Tibial nerve (tissue), 4 donors: ENCODE results near the gene TBL1XR1.

Experiments
- EP300 ChIP-seq, 2 donors: sonication (generic); formaldehyde crosslinking; IDR thresholded peaks; one replicate each; pipeline ENCODE4 v1.6.1; 2017; ENCODE audit warnings: antibody characterized with exemption in 2 of 2, mild to moderate bottlenecking in 1 of 2
- POLR2A ChIP-seq, 2 donors: fragments of 450-650 bp; IDR thresholded peaks; one replicate each; pipeline ENCODE4 v1.6.1; 2017; ENCODE audit warnings: antibody characterized with exemption in 2 of 2, mild to moderate bottlenecking in 2 of 2, moderate library complexity in 2 of 2
- TF ChIP-seq, protein P1 (sequence below), 5 experiments: fragments of 200-600 bp in 3 of 5; fragments of 450-650 bp in 2 of 5; sonication (generic) in 3 of 5; IDR thresholded peaks; one replicate each; pipeline ENCODE4 v1.5.1; 2016 to 2019; ENCODE audit warnings: antibody characterized with exemption in 5 of 5, mild to moderate bottlenecking in 3 of 5, moderate library complexity in 2 of 5

DNA sequence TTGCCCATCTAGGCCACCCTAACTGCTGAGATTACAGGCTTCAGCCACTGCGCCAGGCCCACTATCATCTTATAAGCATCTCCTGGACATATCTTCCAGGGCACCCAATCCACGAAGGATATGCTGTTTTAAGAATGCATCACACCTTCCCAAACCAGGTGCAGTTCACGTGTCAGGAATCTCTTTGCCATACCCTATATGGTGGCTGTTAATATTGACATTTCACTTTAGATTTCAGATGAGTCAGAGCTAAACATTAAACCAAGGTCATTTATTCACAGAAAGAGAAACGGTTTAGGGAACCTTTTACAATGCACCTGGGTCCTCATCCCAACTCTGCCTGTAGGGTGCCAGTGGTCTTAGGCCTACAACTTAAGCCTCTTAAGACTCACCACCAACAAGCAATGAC is 85.7 kb downstream of the TBL1XR1 start:
- TF ChIP-seq POLR2A (IDR thresholded peaks at IDR 0.05) (no peak), EP300 (IDR thresholded peaks at IDR 0.05) (no peak)
- TF ChIP-seq, protein P1, sequence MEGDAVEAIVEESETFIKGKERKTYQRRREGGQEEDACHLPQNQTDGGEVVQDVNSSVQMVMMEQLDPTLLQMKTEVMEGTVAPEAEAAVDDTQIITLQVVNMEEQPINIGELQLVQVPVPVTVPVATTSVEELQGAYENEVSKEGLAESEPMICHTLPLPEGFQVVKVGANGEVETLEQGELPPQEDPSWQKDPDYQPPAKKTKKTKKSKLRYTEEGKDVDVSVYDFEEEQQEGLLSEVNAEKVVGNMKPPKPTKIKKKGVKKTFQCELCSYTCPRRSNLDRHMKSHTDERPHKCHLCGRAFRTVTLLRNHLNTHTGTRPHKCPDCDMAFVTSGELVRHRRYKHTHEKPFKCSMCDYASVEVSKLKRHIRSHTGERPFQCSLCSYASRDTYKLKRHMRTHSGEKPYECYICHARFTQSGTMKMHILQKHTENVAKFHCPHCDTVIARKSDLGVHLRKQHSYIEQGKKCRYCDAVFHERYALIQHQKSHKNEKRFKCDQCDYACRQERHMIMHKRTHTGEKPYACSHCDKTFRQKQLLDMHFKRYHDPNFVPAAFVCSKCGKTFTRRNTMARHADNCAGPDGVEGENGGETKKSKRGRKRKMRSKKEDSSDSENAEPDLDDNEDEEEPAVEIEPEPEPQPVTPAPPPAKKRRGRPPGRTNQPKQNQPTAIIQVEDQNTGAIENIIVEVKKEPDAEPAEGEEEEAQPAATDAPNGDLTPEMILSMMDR (IDR thresholded peaks at IDR 0.05), result no peak
